ENCODE measurements around the gene PPP4R1. TPM values are rescaled to one million over a fixed set of nuclear protein-coding genes. Genes with fewer than 3 reads are reported as not detected.
A peak's percentile ranks its signal among the peaks of the same experiment; 100 is the strongest.

Gene PPP4R1
- polyA plus RNA-seq, 1 of the 3 experiments (the other 2 are of a cell fraction) = 53.4 TPM

DNA sequence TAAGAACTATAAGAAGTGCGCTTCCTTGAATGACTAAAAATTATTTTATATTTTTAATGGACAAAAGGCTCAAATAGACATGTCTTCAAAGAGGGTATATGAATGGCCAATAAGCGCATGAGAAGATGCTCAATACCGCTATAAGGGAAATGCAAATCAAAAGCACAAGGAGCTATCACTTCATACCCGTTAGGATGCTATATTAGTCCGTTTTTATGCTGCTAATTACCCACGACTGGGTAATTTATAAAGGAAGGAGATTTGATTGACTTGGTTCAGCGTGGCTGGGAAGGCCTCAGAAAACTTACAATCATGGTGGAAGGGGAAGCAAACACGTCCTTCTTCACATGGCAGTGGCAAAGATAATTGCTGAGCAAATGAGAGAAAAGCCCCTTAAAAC, 20.5 kb upstream of the PPP4R1 start:
- Histone ChIP-seq H4K20me1 (ENCODE audit: insufficient read depth) (no peaks in the 10 kb centered on the region), H3K4me1 (ENCODE audit: control insufficient read depth in 1 of 2, insufficient read depth in 2 of 2, low read depth in 1 of 2, low read length in 1 of 2) (peaks cover 0 to 12% of the 10 kb centered on the region in 2 experiments; a peak in 1 of 4 replicates), H3K27ac (ENCODE audit: low read depth in 2 of 2, low read length in 1 of 2) (no peak overlapping the region), H3K79me2 (ENCODE audit: insufficient read depth) (no peaks in the 10 kb centered on the region), H2AFZ (ENCODE audit: low read depth) (no peak overlapping the region), H3K4me3 (ENCODE audit: low read depth in 2 of 2, low read length in 1 of 2) (no peak overlapping the region), H3K27me3 (ENCODE audit: insufficient read depth) (no peaks in the 10 kb centered on the region), H3F3A (replicated peaks; ENCODE audit: insufficient read depth) (no peaks in the 10 kb centered on the region), H3K9me3 (no peaks in the 10 kb centered on the region), H3K36me3 (replicated peaks in 1 of 2; ENCODE audit: control insufficient read depth in 1 of 2, insufficient read depth in 2 of 2, low read length in 1 of 2) (no peaks in the 10 kb centered on the region), H3K4me2 (no peak overlapping the region), H3K9me2 (no peaks in the 10 kb centered on the region), H3K9ac (no peak overlapping the region)
- ChIA-PET CTCF (no interaction called here), POLR2A (no interaction called here)
- TF ChIP-seq TCF12 (IDR thresholded peaks at IDR 0.05) (no peak), NFIC (IDR thresholded peaks at IDR 0.05; ENCODE audit: borderline replicate concordance) (no peak), EZH2phosphoT487 (IDR thresholded peaks at IDR 0.05; ENCODE audit: borderline replicate concordance, low read depth) (no peak), FOSL2 (IDR thresholded peaks at IDR 0.05; ENCODE audit: borderline replicate concordance, low read depth) (no peak), MXI1 (IDR thresholded peaks at IDR 0.05; ENCODE audit: low read depth, low read length) (no peak), SMC3 (IDR thresholded peaks at IDR 0.05; ENCODE audit: low read depth, low read length) (no peak), POLR2AphosphoS5 (IDR thresholded peaks at IDR 0.05; ENCODE audit: low read depth, low read length) (no peak), RFX5 (IDR thresholded peaks at IDR 0.05; ENCODE audit: low read length) (no peak), RAD21 (IDR thresholded peaks at IDR 0.05; ENCODE audit: low read length) (no peak)
- TF ChIP-seq, protein P1, sequence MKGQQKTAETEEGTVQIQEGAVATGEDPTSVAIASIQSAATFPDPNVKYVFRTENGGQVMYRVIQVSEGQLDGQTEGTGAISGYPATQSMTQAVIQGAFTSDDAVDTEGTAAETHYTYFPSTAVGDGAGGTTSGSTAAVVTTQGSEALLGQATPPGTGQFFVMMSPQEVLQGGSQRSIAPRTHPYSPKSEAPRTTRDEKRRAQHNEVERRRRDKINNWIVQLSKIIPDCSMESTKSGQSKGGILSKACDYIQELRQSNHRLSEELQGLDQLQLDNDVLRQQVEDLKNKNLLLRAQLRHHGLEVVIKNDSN (IDR thresholded peaks at IDR 0.05; ENCODE audit: borderline replicate concordance, low read depth) = no peak
- TF ChIP-seq, protein P2, sequence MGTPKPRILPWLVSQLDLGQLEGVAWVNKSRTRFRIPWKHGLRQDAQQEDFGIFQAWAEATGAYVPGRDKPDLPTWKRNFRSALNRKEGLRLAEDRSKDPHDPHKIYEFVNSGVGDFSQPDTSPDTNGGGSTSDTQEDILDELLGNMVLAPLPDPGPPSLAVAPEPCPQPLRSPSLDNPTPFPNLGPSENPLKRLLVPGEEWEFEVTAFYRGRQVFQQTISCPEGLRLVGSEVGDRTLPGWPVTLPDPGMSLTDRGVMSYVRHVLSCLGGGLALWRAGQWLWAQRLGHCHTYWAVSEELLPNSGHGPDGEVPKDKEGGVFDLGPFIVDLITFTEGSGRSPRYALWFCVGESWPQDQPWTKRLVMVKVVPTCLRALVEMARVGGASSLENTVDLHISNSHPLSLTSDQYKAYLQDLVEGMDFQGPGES (IDR thresholded peaks at IDR 0.05; ENCODE audit: low read depth, low read length) = no peak
- TF ChIP-seq, protein P3, sequence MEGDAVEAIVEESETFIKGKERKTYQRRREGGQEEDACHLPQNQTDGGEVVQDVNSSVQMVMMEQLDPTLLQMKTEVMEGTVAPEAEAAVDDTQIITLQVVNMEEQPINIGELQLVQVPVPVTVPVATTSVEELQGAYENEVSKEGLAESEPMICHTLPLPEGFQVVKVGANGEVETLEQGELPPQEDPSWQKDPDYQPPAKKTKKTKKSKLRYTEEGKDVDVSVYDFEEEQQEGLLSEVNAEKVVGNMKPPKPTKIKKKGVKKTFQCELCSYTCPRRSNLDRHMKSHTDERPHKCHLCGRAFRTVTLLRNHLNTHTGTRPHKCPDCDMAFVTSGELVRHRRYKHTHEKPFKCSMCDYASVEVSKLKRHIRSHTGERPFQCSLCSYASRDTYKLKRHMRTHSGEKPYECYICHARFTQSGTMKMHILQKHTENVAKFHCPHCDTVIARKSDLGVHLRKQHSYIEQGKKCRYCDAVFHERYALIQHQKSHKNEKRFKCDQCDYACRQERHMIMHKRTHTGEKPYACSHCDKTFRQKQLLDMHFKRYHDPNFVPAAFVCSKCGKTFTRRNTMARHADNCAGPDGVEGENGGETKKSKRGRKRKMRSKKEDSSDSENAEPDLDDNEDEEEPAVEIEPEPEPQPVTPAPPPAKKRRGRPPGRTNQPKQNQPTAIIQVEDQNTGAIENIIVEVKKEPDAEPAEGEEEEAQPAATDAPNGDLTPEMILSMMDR (IDR thresholded peaks at IDR 0.05) = no peak
- 86% methylated on average over 8 of the region's 8 CpGs for WGBS (ENCODE audit: low lambda C conversion rate)
- no peak for DNase-seq

DNA sequence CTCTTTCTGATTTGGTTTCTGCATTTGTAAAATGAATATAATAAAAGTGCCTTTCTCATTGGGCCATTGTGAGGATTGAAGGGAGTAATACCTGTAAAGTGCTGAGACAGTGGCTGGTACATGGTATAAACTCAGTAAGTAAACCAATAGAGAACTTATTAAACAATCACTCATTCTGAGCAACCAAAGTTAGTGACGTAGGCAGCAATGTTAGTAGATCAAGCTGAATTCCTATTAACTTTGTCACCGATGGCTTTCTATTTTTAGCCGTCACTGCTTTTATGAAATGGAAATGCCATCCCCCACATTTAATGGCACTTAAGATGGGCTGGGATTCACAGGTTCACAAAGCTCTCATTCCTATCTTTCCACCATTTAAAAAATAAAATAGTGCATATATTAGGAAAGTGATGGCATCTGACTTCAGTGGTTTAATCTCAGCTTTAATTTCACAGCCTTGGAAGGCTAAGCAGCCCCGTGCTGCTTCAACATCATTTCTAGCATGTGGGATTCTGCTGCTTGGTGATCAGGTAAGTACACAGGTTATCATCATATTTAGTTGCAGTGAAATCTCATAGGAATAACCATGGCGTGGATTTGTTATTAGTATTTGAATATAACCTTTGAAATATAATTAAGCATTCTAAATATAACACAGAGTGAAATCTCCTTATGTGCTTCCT, 17.6 kb upstream of the PPP4R1 start:
- H3K9me2 ChIP-seq = no peaks in the 10 kb centered on the region
- TF ChIP-seq NRF1 (IDR thresholded peaks at IDR 0.05; ENCODE audit: low read depth, low read length) (no peak), FOSL2 (IDR thresholded peaks at IDR 0.05; ENCODE audit: borderline replicate concordance, low read depth) (peak; percentile 23; the same call in 1 of the 2 replicates), ELF1 (IDR thresholded peaks at IDR 0.05) (no peak), TAF1 (IDR thresholded peaks at IDR 0.05; ENCODE audit: borderline replicate concordance, low read depth, low read length) (no peak), NFIC (IDR thresholded peaks at IDR 0.05; ENCODE audit: borderline replicate concordance) (no peak), FOXM1 (IDR thresholded peaks at IDR 0.05; ENCODE audit: low read depth) (no peak), CHD2 (IDR thresholded peaks at IDR 0.05; ENCODE audit: low read length, partially characterized antibody) (no peak)
- TF ChIP-seq, protein P4, sequence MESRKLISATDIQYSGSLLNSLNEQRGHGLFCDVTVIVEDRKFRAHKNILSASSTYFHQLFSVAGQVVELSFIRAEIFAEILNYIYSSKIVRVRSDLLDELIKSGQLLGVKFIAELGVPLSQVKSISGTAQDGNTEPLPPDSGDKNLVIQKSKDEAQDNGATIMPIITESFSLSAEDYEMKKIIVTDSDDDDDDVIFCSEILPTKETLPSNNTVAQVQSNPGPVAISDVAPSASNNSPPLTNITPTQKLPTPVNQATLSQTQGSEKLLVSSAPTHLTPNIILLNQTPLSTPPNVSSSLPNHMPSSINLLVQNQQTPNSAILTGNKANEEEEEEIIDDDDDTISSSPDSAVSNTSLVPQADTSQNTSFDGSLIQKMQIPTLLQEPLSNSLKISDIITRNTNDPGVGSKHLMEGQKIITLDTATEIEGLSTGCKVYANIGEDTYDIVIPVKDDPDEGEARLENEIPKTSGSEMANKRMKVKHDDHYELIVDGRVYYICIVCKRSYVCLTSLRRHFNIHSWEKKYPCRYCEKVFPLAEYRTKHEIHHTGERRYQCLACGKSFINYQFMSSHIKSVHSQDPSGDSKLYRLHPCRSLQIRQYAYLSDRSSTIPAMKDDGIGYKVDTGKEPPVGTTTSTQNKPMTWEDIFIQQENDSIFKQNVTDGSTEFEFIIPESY (IDR thresholded peaks at IDR 0.05; ENCODE audit: borderline replicate concordance, low read depth) = no peak
- TF ChIP-seq, protein P3 (IDR thresholded peaks at IDR 0.05) = no peak
- TF ChIP-seq, protein P5, sequence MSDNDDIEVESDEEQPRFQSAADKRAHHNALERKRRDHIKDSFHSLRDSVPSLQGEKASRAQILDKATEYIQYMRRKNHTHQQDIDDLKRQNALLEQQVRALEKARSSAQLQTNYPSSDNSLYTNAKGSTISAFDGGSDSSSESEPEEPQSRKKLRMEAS (IDR thresholded peaks at IDR 0.05; ENCODE audit: low read depth) = no peak

More for the DNA sequence above, 17.6 kb upstream of the PPP4R1 start:
- CTCF ChIA-PET = no interaction called here
- Histone ChIP-seq H3K4me2 (peak overlapping the region; percentile 43; the same call in 1 of the 2 replicates), H3K9ac (peak overlapping the region; percentile 32; the same call in 1 of the 2 replicates), H4K20me1 (ENCODE audit: insufficient read depth) (no peaks in the 10 kb centered on the region), H3K36me3 (replicated peaks in 1 of 2; ENCODE audit: control insufficient read depth in 1 of 2, insufficient read depth in 2 of 2, low read length in 1 of 2) (no peaks in the 10 kb centered on the region), H2AFZ (ENCODE audit: low read depth) (peak overlapping the region; percentile 67), H3K4me3 (ENCODE audit: low read depth in 2 of 2, low read length in 1 of 2) (no peak overlapping the region), H3K4me1 (ENCODE audit: control insufficient read depth in 1 of 2, insufficient read depth in 2 of 2, low read depth in 1 of 2, low read length in 1 of 2) (peaks cover 0 to 5% of the 10 kb centered on the region in 2 experiments; a peak in 1 of 4 replicates), H3K9me3 (no peaks in the 10 kb centered on the region), H3K79me2 (ENCODE audit: insufficient read depth) (no peaks in the 10 kb centered on the region), H3F3A (replicated peaks; ENCODE audit: insufficient read depth) (no peaks in the 10 kb centered on the region), H3K27me3 (ENCODE audit: insufficient read depth) (no peaks in the 10 kb centered on the region), H3K27ac (ENCODE audit: low read depth in 2 of 2, low read length in 1 of 2) (peak overlapping the region in 1 of 2 experiments; percentile 80; a peak in 2 of 4 replicates)
- WGBS (ENCODE audit: low lambda C conversion rate) = 49% methylated on average over 5 of the region's 5 CpGs
- POLR2A ChIA-PET = no interaction called here
- no peak for DNase-seq
